Heart left ventricle (tissue), 16 donors: ENCODE data around the gene ZCCHC7. TPM values are rescaled to one million over a fixed set of nuclear protein-coding genes. Genes with fewer than 3 reads are reported as not detected.

Source experiments
- ATAC-seq, 4 donors: fragments of 200-7000 bp; cut with Tn5 transposase; one replicate each; pipeline ENCODE4 v1.9.1; 2020 to 2022; ENCODE audit warnings: moderate library complexity in 4 of 4, mild to moderate bottlenecking in 3 of 4, moderate number of reproducible peaks in 1 of 4
- DNase-seq, 5 donors: peaks; one replicate each; pipeline ENCODE4 v3.0.0-alpha.2; 2020
- H3K27ac ChIP-seq, 12 donors: fragments of 200-600 bp; sonication (generic) in 4 of 12; one replicate each; pipeline versions ENCODE4 v1.5.0 to v1.8.0; 2016 to 2022; ENCODE audit warnings: mild to moderate bottlenecking in 2 of 12
- H3K27me3 ChIP-seq, 9 donors: fragments of 200-600 bp; sonication (generic) in 2 of 9; one replicate each; pipeline versions ENCODE4 v1.5.1 to v1.8.0; 2016 to 2022; ENCODE audit warnings: mild to moderate bottlenecking in 3 of 9
- H3K36me3 ChIP-seq, 9 donors: fragments of 200-600 bp; sonication (generic) in 2 of 9; one replicate each; pipeline versions ENCODE4 v1.5.0 to v1.8.0; 2018 to 2022; ENCODE audit warnings: mild to moderate bottlenecking in 2 of 9
- H3K4me1 ChIP-seq, 12 donors: fragments of 200-600 bp; sonication (generic) in 4 of 12; one replicate each; pipeline versions ENCODE4 v1.5.0 to v1.8.0; 2016 to 2022; ENCODE audit warnings: mild to moderate bottlenecking in 3 of 12
- H3K4me3 ChIP-seq, 12 donors: fragments of 200-600 bp; sonication (generic) in 4 of 12; one replicate each; pipeline versions ENCODE4 v1.5.0 to v1.8.0; 2017 to 2022; ENCODE audit warnings: mild to moderate bottlenecking in 9 of 12, moderate library complexity in 4 of 12
- H3K9me3 ChIP-seq, 12 donors: fragments of 200-600 bp; sonication (generic) in 4 of 12; one replicate each; pipeline versions ENCODE4 v1.5.0 to v1.8.0; 2016 to 2022; ENCODE audit warnings: mild to moderate bottlenecking in 1 of 12
- POLR2A ChIP-seq, 2 donors: fragments of 450-650 bp; IDR thresholded peaks; one replicate each; pipeline ENCODE4 v1.6.1; 2017; ENCODE audit warnings: antibody characterized with exemption in 2 of 2, mild to moderate bottlenecking in 2 of 2, moderate library complexity in 2 of 2
- WGBS, 4 donors: extraction: QIAGEN DNeasy Blood & Tissue Kit in 2 of 4; methylation state at CpG; one replicate each; pipeline versions ENCODE4 v1.1.5 to v1.1.7; 2013 to 2018; 5-methylcytosine and 5-hydroxymethylcytosine counted together
- intact Hi-C, 10 donors: fragments of 100-400 bp; cut with DNase I; formaldehyde crosslinking; loops; one replicate each; pipeline versions ENCODE4 v1.11.1 to v1.14.2; 2022
- polyA plus RNA-seq, 2 donors: library from polyadenylated mRNA; stranded (reverse); fragments of 200-250 nt; gene quantifications; one replicate each; pipeline ENCODE4 v1.2.3, GENCODE V29; 2013
- total RNA-seq, 9 donors: library from RNA; depleted of rRNA in 2 of 9; stranded (reverse); fragments of >200 nt in 2 of 9; fragmentation: NEBNext Ultra II Directional in 3 of 9; extraction: Animal tissue kit (Norgen Biotek cat#: 25700) in 3 of 9; gene quantifications; one replicate each; pipeline versions ENCODE4 v1.1.0 to v1.2.4, GENCODE V29; 2016 to 2023
- TF ChIP-seq, protein P1 (sequence below), 12 donors: fragments of 200-600 bp; sonication (generic) in 4 of 12; IDR thresholded peaks; one replicate each; pipeline versions ENCODE4 v1.5.0 to v1.8.0; 2018 to 2022; ENCODE audit warnings: antibody characterized with exemption in 12 of 12, mild to moderate bottlenecking in 5 of 12
- donor health status: ischemic (EF 13 %, LVEDD 7.1; RV severe dilation, severe dysfunction).
- donor health status: healthy with polysubstance abuse.
- donor health status: DM: no; HTN: yes; CAD: no.
- donor health status: DM: no; HTN: no; CAD: no.
- donor health status: ischemic (EF 25% LVEDD 6.9; RV normal size, moderate dysfunction).
- donor health status: ischemic (EF 25% LVEDD 5.7; RV mildly dilated, moderate dysfunction).
- donor health status: healthy.
- donor health status: DM: yes; HTN: yes; CAD: no.
- donor health status: ischemic (EF 35%, LVEDD 5.7; RV mildly dilated, moderate dysfunction).
- donor health status: nonischemic (EF 11% LVEDD 7.7; RV severe dilation, severe dysfunction).
- donor health status: DM: yes; HTN: yes; CAD: no.
- donor health status: PGD.
- donor health status: ischemic (EF 29% LVEDD 5.4; RV normal size, mild dysfunction).
- donor health status: nonischemic (EF 23%, LVEDD 6.1; RV moderate dilation, normal function).

ZCCHC7 gene
- total and polyA plus RNA-seq, 11 donors = 3.5 to 14.8 (median 8.4) TPM

GRCh38 chr9:37215830-37216229 lies 95.5 kb downstream of the ZCCHC7 start:
- Histone ChIP-seq H3K9me3 (no peaks in the 10 kb centered on the region), H3K4me3 (no peak overlapping the region), H3K36me3 (no peaks in the 10 kb centered on the region), H3K27ac (no peak overlapping the region), H3K27me3 (no peaks in the 10 kb centered on the region), H3K4me1 (peaks cover 0 to 11% (median 0%) of the 10 kb centered on the region in 12 donors)
- WGBS, 4 donors = 95 to 100% (median 97%) methylated on average over 1 of the region's 1 CpG
- ATAC-seq (no peak), DNase-seq (no peak)
- intact Hi-C loops = no loop called here
- TF ChIP-seq POLR2A (IDR thresholded peaks at IDR 0.05) = no peak
- TF ChIP-seq, protein P1, sequence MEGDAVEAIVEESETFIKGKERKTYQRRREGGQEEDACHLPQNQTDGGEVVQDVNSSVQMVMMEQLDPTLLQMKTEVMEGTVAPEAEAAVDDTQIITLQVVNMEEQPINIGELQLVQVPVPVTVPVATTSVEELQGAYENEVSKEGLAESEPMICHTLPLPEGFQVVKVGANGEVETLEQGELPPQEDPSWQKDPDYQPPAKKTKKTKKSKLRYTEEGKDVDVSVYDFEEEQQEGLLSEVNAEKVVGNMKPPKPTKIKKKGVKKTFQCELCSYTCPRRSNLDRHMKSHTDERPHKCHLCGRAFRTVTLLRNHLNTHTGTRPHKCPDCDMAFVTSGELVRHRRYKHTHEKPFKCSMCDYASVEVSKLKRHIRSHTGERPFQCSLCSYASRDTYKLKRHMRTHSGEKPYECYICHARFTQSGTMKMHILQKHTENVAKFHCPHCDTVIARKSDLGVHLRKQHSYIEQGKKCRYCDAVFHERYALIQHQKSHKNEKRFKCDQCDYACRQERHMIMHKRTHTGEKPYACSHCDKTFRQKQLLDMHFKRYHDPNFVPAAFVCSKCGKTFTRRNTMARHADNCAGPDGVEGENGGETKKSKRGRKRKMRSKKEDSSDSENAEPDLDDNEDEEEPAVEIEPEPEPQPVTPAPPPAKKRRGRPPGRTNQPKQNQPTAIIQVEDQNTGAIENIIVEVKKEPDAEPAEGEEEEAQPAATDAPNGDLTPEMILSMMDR (IDR thresholded peaks at IDR 0.05) = no peak

DNA sequence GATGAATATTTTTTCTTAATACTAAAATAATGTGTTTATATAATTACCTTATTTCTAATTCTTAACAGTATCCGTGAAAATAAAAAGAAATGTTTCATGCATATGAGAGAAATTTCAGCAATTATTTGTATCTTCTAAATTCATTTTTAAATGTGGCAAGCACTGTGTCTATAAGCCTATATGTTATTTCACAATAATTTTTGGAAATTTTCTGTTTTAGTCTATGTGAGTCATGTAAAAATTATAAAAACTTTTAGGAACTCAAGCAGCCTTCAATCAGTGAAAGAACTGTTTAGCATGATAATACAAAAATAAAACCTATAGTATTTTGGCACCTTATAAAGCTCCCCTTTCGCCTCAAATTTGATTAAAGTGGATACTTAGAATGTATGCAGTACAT lies 96.8 kb downstream of the ZCCHC7 start:
- intact Hi-C loops = no loop called here
- TF ChIP-seq, protein P1 (IDR thresholded peaks at IDR 0.05) = no peak
- TF ChIP-seq POLR2A (IDR thresholded peaks at IDR 0.05) = no peak
- ATAC-seq (no peak), DNase-seq (no peak)
- no peak overlapping the region for H3K27ac ChIP-seq
- H3K27me3 ChIP-seq = no peaks in the 10 kb centered on the region
- H3K36me3 ChIP-seq = no peaks in the 10 kb centered on the region
- no peak overlapping the region for H3K4me3 ChIP-seq
- WGBS, 4 donors = 94 to 98% (median 97%) methylated on average over 2 of the region's 2 CpGs
- no peaks in the 10 kb centered on the region for H3K9me3 ChIP-seq
- H3K4me1 ChIP-seq = peaks cover 0 to 11% (median 0%) of the 10 kb centered on the region in 12 donors

- H3K9me3 ChIP-seq = no peaks in the 10 kb centered on the region
- intact Hi-C loops = no loop called here
- DNase-seq = no peak
Measured at GRCh38 chr9:37218800-37219425, 98.5 kb downstream of the ZCCHC7 start.

DNA sequence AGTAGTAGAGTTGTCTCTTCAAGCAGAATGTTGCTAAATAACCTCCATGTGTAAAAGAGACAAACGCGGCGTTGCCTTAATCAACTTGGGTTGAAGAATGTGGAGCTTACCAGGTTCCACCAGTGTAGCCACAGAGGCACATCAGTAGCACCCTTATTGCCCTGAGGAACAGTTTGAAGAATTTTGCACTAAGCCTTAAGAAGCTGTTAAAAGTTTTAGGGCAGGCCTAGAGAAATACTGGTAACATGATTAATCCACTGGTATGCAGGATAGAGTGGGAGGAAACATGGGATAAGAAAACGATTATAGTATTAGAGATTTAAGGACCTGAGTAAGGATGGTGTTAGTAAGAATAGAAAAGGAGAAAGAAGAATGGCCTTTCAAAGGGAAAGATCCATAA lies 100.6 kb downstream of the ZCCHC7 start:
- 84 to 91% (median 90%) methylated on average over 4 of the region's 4 CpGs for WGBS, 4 donors
- Histone ChIP-seq H3K9me3 (no peaks in the 10 kb centered on the region), H3K4me3 (no peak overlapping the region), H3K36me3 (no peaks in the 10 kb centered on the region), H3K27ac (no peak overlapping the region), H3K4me1 (peaks cover 0 to 11% (median 0%) of the 10 kb centered on the region in 12 donors), H3K27me3 (no peaks in the 10 kb centered on the region)
- DNase-seq = no peak
- intact Hi-C loops = no loop called here
- ATAC-seq = no peak
- TF ChIP-seq, protein P1 (IDR thresholded peaks at IDR 0.05) = no peak
- TF ChIP-seq POLR2A (IDR thresholded peaks at IDR 0.05) = no peak

More at GRCh38 chr9:37218800-37219425, 98.5 kb downstream of the ZCCHC7 start:
- ATAC-seq = no peak
- Histone ChIP-seq H3K4me1 (peaks cover 0 to 11% (median 0%) of the 10 kb centered on the region in 12 donors), H3K4me3 (no peak overlapping the region), H3K27me3 (no peaks in the 10 kb centered on the region), H3K36me3 (no peaks in the 10 kb centered on the region), H3K27ac (no peak overlapping the region)
- WGBS, 4 donors = 76 to 83% (median 81%) methylated on average over 5 of the region's 5 CpGs
- TF ChIP-seq, protein P1 (IDR thresholded peaks at IDR 0.05) = no peak
- no peak for TF ChIP-seq POLR2A (IDR thresholded peaks at IDR 0.05)
